Psoas muscle (tissue), 8 donors: Measurements from ENCODE around the gene BRAT1. TPM values are rescaled to one million over a fixed set of nuclear protein-coding genes. Genes with fewer than 3 reads are reported as not detected.

Experiments
- ATAC-seq, 4 donors: fragments of 200-7000 bp; cut with Tn5 transposase; one replicate each; pipeline ENCODE4 v1.9.1; 2020; ENCODE audit warnings: moderate library complexity in 3 of 4, mild to moderate bottlenecking in 2 of 4
- DNase-seq, 2 donors: peaks; one replicate each; pipeline ENCODE4 v3.0.0-alpha.2; 2020
- H3K27ac ChIP-seq: fragments of 200-600 bp; one replicate; pipeline ENCODE4 v1.8.0; 2022
- H3K27me3 ChIP-seq, 3 donors: fragments of 200-600 bp in 1 of 3; one replicate each; pipeline versions ENCODE4 v1.6.1 to v1.8.0; 2013 to 2022; ENCODE audit warnings: low read length in 2 of 3, mild to moderate bottlenecking in 2 of 3, moderate library complexity in 1 of 3; ENCODE audit not compliant: insufficient read depth in 3 of 3
- H3K36me3 ChIP-seq, 2 donors: fragments of 200-600 bp in 1 of 2; one replicate each; pipeline versions ENCODE4 v1.6.1 to v1.8.0; 2013 to 2022; ENCODE audit warnings: low read depth in 1 of 2, mild to moderate bottlenecking in 1 of 2, moderate library complexity in 1 of 2; ENCODE audit not compliant: insufficient read depth in 1 of 2
- H3K4me1 ChIP-seq: fragments of 200-600 bp; one replicate; pipeline ENCODE4 v1.8.0; 2022
- H3K4me3 ChIP-seq: fragments of 200-600 bp; one replicate; pipeline ENCODE4 v1.8.0; 2022; ENCODE audit warnings: mild to moderate bottlenecking
- H3K9me3 ChIP-seq: fragments of 200-600 bp; one replicate; pipeline ENCODE4 v1.8.0; 2022
- CTCF ChIP-seq: fragments of 200-600 bp; IDR thresholded peaks from one replicate; pipeline ENCODE4 v1.8.0; 2022; ENCODE audit warnings: antibody characterized with exemption
- WGBS, 3 donors: extraction: QIAGEN DNeasy Blood & Tissue Kit; methylation state at CpG; one replicate each; pipeline versions ENCODE4 v1.1.6 to v1.1.7; 2013; 5-methylcytosine and 5-hydroxymethylcytosine counted together
- intact Hi-C, 2 donors: fragments of 100-400 bp; cut with DNase I; formaldehyde crosslinking; loops; one replicate each; pipeline versions ENCODE4 v1.11.0 to v1.14.2; 2022
- polyA plus RNA-seq, 3 donors: library from polyadenylated mRNA; stranded (reverse); fragments of 200-250 nt; gene quantifications; one replicate each; pipeline ENCODE4 v1.2.3, GENCODE V29; 2013
- total RNA-seq, 4 donors: library from RNA; stranded (reverse); fragmentation: NEBNext Ultra II Directional in 2 of 4; extraction: Animal tissue kit (Norgen Biotek cat#: 25700) in 2 of 4; gene quantifications; one replicate each; pipeline versions ENCODE4 v1.2.1 to v1.2.4, GENCODE V29; 2021 to 2023
- donor health status: healthy with polysubstance abuse.
- donor health status: DM: no; HTN: no; CAD: no; lungs with moderate emphysema.
- donor health status: Bipolar disorder and iron deficiency.
- donor health status: healthy.
- donor health status: DM: yes; HTN: yes; CAD: no.
- donor health status: DM: no; HTN: no; CAD: no.
- donor health status: DM: no; HTN: no; CAD: no.
- donor health status: DM: yes; HTN: yes; CAD: no.

BRAT1 gene
- total and polyA plus RNA-seq, 7 donors: 11.9 to 14.8 (median 13.2) TPM

- Histone ChIP-seq H3K9me3 (no peaks in the 10 kb centered on the region), H3K4me3 (no peak overlapping the region), H3K27ac (no peak overlapping the region), H3K27me3 (no peaks in the 10 kb centered on the region), H3K4me1 (no peaks in the 10 kb centered on the region), H3K36me3 (peaks cover 3 to 36% of the 10 kb centered on the region in 2 donors)
- ATAC-seq: no peak
- intact Hi-C loops: no loop called here
- DNase-seq: peak in 1 of 2 donors; percentile 31
- no peak for TF ChIP-seq CTCF
- WGBS, 3 donors: 85 to 91% (median 89%) methylated on average over 21 of the region's 21 CpGs
Observed at GRCh38 chr7:2575046-2575732, 19.9 kb upstream of the BRAT1 start.

DNA sequence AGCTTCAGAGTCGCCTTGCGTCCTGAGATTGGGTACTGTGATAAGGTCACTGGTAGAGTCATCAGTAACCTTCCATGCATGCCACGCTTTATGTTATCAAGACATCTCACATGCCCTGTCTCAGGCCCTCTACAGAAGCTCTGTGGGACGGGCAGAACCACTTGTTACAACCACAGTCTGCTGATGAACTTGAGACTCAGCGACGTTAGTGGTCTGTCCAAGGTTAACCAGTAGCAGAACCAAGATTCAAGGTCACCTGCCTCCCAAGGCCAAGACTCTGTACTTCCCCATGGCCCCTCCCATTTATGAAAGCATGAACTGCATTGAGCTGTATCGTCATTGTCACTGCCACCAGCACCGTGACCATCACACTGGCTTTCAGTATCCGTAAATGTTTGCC lies 18.4 kb upstream of the BRAT1 start:
- Histone ChIP-seq H3K27me3 (no peaks in the 10 kb centered on the region), H3K4me1 (no peaks in the 10 kb centered on the region), H3K36me3 (peaks cover 3 to 34% of the 10 kb centered on the region in 2 donors), H3K27ac (no peak overlapping the region), H3K4me3 (no peak overlapping the region), H3K9me3 (no peaks in the 10 kb centered on the region)
- TF ChIP-seq CTCF: no peak
- ATAC-seq: no peak
- peak in 1 of 2 donors; percentile 23 for DNase-seq
- WGBS, 3 donors: 88 to 92% (median 91%) methylated on average over 9 of the region's 9 CpGs
- intact Hi-C loops: no loop called here

DNA sequence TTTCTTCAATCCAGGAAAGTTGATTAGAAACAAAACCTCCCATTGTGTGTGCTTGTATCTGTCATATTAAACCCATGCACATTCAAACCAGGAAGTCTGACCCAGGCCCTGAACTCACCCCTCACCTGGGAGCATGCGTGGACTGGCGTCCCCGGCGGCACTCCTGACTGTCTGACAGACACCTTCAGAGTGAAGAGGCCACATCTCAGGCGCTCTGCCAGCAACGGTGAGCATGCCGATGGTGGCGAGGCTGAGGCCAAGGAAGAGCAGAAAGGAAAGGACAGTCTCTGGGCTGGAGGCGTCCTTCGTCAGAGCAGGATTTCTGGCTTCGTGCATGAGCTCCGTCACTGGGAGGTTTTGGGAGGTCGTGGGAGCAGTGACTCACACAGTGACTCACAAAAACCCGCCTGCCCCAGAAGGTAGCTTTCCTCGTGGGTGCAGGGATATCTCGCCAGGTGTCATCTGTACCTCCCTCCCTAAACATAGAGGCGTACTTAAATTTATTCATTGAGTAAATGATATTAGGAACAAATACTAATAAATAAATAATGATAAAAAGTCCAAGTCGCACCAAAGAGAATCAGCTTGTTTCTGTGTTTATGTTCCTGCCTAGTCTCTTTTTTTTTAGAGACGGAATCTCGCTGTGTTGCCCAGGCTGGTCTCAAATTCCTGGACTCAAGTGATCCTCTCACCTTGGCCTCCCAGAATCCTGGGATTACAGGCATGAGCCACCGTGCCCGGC lies 16.9 kb upstream of the BRAT1 start:
- Histone ChIP-seq H3K4me1 (no peaks in the 10 kb centered on the region), H3K27me3 (no peaks in the 10 kb centered on the region), H3K4me3 (no peak overlapping the region), H3K36me3 (peaks cover 3 to 28% of the 10 kb centered on the region in 2 donors), H3K9me3 (no peaks in the 10 kb centered on the region), H3K27ac (no peak overlapping the region)
- DNase-seq (peak in 1 of 2 donors; percentile 35), ATAC-seq (no peak)
- no peak for TF ChIP-seq CTCF
- WGBS, 3 donors: 87 to 91% (median 90%) methylated on average over 22 of the region's 22 CpGs
- intact Hi-C loops: no loop called here

GRCh38 chr7:2571409-2571808 lies 16.1 kb upstream of the BRAT1 start:
- H3K4me1 ChIP-seq: no peaks in the 10 kb centered on the region
- no peaks in the 10 kb centered on the region for H3K9me3 ChIP-seq
- no peak overlapping the region for H3K4me3 ChIP-seq
- ATAC-seq (no peak), DNase-seq (peak in 1 of 2 donors; percentile 13)
- no peaks in the 10 kb centered on the region for H3K27me3 ChIP-seq
- no peak for TF ChIP-seq CTCF
- H3K36me3 ChIP-seq: peaks cover 3 to 28% of the 10 kb centered on the region in 2 donors
- H3K27ac ChIP-seq: no peak overlapping the region
- 89 to 92% (median 90%) methylated on average over 15 of the region's 15 CpGs for WGBS, 3 donors
- intact Hi-C loops: no loop called here
